ENCODE results near the gene SSRP1.
"Not testable (repeated sequence)": the region's sequence is repeated elsewhere in the genome, so short reads cannot be mapped to it uniquely, and the experiment has no call there.

Gene SSRP1

DNA sequence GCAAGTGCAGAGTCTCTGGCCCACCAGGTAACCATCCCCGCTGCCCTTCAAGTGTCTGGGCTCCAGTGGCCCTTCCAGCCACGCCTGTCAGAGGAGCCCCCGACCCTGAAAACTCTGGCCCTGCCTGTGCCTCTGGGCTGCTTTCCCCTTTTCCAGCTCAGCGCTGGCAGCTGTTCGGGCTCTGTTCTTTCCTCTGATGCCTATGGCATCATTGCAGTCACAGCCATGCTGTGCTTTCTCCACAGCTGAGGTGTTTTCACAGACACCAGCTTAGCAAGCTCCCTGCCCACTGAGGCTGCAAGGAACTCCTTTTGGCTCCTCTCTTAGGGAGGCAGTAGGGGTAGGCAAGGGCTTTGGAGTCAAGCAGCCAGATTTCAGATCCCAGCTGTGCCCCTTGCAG, 23.7 kb upstream of the SSRP1 start:
- no peak for DNase-seq (ENCODE audit: low spot score)

DNA sequence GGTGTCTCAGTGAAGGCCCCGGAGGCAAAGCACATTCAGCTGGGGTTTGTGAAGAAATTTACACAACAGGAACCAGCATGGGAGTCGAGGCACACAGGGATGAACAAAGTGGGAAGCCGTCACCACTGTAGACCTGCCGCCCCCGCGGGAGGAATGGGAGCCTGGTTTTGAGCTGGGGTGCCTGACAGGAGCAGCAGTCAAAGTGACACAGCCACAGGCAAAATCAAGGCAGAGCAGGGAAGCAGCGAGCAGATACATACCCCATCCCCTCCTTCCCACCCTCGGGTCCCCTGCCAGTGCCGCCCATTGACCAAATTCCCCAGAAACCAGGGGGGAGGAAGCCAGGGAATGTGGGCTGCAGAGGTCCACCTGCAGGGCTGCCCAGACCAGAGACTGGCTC, 23.3 kb upstream of the SSRP1 start:
- no peak for DNase-seq (ENCODE audit: low spot score)

DNA sequence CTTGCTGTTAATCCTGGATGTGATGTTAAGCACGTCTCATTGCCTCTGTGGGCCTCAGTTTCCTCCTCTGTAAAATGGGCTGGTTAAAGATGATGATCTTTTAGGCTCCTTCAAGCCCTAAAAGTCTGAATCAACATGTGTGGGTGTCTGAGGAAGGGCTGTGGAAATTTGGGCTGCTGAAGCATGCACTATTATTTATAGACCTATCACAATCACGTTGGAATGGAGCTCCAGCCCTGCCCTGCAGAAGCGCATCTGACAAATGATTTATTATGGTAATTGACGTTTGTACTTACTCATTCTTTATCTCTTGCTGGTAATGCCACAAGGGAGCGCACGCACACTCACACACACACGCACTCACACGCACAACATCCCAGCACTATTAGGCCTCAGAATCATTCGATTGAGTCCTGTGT, 22.9 kb upstream of the SSRP1 start:
- DNase-seq (ENCODE audit: low spot score), result no peak

DNA sequence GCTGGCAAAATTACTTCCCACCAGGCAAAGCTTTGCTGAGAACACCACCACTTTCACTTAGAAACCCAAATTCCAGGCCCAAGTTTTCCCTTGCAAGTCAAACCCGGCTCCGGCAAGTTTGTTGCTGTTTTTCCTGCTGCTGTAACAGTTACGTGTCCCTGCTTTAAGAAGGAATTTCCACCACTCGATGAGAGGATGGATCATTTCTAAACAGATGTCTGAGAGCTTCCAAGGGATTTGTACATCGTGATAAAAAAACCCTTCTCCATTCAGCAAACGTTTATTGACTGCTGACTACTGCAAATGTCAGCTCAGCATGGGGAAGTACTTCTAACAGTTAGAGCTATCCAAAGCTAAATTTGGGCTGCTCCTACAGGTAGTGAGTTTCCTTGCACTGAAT, 22.2 kb upstream of the SSRP1 start:
- DNase-seq (ENCODE audit: low spot score), result peak; percentile 22

DNA sequence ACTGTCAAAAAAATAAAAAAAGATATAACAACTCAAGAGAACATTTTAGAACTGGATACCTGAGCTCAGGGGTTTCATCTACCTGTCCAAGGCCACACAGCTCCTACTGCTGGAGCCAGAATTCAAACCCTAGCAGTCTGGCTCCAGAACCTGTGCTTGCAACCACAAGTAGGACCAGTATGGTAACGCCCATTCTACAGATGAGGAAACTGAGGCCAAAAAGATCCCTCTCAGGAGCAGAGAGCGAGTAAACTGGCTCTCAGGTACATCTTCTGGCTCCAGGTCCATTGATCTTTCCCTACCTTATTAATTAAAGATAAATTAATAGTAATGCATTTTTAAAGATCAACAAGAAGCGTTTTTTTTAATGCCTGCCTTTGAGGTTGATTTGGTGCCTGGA, 21.6 kb upstream of the SSRP1 start:
- DNase-seq (ENCODE audit: low spot score), result no peak

DNA sequence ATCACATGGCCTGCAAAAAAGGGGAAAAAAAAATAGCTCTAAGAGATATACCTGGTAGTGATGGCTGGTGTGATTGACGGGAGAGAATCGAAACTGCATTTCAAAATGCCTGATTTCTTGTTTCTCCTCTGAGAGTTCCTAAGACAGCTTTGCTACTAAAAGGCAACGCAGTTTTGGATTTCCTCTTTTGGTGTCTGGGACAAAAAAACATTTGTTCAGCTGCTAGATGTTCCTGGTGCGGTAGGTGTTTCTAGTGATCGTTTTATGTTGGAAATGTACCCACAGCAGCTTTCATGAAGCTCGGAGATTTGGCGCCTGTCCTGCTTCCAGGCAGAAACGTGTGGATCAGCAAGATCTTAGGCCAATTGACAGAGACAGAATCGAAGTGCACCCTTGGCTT, 20.6 kb upstream of the SSRP1 start:
- no peak for DNase-seq (ENCODE audit: low spot score)

DNA sequence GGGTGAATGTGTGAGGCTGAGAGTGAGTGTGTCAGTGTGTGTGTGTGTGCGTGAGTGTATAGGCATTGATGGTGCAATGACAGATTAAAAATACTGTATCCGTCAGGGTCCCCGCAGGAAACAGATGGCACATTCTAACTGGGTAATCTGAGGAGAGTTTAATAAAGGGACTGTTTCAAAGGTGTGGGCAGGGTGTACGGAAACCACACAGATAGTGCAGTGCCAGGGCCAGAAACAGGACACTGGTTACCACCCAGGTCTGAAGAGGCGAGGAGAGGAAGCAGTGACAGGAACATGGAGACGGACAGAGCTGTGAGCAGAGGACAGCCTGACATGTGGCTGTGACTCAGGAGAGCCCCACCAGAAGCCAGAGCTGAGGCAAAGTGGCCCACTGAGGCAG, 19.0 kb upstream of the SSRP1 start:
- DNase-seq (ENCODE audit: low spot score), result no peak

DNA sequence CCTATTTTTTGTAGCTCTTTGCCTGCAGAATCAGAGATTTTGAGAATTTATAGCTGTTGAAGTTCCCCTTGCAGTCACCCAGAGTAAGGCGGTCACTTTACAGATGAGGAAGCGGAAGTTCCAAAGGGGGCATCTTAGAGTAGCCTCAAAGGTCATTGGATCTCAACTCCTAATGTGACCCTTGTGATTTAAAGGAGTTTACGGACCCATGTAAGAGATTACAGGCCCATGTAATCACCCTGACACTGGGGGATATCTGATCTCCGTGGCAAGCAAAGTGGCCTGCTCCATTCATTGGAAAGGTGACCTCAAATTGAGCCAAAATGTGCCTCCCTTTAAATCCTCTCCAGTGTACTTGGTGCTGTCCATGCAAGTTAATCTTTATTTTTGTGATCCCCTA, 18.2 kb upstream of the SSRP1 start:
- no peak for DNase-seq (ENCODE audit: low spot score)

DNA sequence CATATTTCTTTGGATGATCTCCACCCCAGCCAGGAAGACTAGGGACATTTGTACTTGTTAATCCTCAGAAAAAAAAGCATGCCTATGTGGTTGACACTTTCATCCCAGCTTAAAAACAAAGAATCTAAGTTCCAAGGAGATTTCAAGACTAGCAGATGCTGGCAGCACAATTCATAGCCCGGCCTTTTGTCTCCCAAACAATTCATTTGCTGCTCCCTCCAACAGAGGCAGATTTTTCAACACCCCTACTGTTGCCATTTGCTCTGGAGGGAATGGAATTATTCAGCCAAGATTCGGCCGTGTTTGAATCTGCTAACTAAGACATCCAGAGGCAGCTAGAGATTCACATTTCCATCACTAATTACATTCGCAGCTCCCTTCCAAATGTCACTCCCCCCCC, 17.8 kb upstream of the SSRP1 start:
- DNase-seq (ENCODE audit: low spot score), result no peak

DNA sequence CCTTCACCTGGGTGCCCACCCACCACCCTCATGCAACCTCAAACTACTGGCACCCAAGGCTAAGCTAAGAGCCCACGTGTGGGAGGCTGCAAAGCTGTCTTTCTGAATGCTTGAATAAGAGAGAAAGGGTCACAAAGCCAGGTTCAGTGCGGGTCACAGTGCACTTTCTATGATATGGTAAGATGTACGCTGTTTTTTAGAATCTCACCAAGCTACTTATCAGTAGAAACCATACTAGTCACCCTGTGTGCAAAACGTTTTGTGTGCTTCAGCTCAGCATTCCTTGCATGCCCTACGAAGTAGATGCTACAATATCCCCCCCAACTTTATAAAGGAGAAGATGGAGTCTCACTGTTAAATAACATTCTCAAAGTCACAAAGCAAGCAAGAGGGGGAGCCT, 17.3 kb upstream of the SSRP1 start:
- DNase-seq (ENCODE audit: low spot score), result no peak

DNA sequence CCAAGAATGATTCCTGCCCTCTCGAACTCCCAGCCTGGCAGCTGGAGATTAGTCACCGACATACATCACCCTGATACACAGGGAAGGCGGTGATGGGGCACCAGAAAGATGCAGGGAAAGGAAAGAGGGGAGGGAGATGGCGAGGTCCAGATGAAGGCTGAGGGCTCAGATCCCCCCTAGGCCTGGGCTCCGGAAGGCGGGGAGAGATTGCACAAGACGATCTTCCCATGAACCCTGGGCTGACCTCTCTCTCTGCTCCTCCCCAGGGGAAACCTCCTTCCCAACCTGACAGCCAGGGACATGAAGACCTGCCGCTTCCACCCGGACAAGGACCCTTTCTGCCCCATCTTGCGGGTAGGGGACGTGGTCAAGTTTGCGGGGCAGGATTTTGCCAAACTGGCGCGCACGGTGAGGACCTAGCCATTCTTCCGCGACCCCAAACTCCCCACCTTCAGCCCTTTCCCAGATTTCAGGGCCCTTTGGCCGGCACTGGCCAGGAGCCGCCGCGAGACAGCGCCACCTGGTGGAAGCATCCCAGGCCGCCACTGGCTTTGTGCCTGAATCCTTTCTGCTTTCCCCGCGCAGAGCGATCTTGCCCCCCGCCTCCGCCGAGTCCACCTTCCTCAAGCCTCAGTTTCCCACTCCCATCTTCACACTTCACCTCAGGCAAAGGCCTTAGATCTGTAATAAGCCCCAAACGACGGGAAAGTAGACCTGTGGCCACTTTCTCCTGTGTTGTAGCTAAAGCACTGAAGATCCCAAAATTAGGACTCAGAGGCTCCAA, 14.0 kb upstream of the SSRP1 start:
- DNase-seq (ENCODE audit: low spot score), result peak; percentile 74

DNA sequence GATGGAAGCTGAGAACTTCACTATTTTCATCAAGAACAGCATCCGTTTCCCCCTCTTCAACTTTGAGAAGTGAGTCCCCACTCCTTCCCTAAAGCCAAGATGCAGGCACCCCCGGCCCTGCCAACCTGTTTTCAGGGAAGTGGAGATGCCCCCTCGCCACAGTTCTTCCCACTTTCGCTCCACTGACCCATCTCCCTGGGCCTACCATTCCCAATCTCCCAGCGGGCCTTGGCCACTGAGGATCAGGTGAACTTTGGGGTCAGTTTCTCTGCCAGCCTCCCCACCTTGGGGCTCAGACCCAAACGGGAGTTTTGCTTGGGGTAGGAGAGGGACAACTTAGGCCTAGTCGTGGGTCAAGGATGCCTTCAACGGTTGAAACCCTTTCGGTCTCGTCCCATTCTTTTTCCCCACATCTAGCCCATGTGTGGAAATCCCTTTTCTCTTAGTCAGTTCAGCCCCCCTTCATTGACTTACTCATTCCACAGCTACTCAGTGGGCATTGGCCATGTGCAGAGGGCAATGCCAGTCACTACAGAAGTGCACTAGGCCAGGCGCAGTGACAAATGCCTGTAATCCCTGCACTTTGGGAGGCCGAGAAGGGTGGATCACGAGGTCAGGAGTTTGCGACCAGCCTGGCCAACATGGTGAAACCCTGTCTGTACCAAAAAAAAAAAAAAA, 13.1 kb upstream of the SSRP1 start:
- DNase-seq (ENCODE audit: low spot score), result no peak

DNA sequence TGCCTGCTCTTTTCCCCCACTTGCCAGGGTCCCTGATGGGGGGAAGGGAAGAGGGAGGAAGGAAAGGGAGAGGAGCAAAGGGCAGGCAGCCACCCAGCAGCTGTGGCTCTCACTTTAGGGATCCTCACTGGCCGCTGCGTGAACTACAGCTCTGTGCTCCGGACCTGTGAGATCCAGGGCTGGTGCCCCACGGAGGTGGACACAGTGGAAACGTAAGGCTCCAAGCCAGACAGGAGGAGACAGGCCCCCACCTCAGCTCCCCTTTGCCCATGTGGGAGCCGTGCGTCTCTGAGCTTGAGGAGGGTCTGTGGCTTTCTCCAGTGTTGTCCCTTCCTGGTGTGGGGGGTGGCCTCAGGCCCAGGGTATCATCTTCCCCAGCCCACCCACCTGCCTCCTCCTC, 12.4 kb upstream of the SSRP1 start:
- no peak for DNase-seq (ENCODE audit: low spot score)

DNA sequence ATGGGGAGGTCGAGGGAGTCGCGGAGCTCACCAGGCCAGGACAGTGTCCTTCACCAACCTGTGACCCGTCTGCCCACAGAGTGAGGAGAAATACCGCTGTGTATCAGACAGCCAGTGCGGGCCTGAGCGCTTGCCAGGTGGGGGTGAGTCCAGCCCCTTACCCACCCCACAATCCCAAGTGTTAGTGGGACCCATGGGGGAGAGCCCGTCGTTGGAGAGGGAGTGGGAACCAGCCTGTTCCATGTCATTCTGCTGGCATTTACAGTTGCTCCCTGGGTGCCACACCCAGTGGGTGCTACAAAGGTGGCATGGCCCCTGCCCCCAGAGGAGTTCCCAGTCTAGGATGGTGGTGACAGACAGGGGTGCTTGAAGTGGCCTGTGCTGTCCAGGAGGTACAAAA, 11.6 kb upstream of the SSRP1 start:
- no peak for DNase-seq (ENCODE audit: low spot score)

DNA sequence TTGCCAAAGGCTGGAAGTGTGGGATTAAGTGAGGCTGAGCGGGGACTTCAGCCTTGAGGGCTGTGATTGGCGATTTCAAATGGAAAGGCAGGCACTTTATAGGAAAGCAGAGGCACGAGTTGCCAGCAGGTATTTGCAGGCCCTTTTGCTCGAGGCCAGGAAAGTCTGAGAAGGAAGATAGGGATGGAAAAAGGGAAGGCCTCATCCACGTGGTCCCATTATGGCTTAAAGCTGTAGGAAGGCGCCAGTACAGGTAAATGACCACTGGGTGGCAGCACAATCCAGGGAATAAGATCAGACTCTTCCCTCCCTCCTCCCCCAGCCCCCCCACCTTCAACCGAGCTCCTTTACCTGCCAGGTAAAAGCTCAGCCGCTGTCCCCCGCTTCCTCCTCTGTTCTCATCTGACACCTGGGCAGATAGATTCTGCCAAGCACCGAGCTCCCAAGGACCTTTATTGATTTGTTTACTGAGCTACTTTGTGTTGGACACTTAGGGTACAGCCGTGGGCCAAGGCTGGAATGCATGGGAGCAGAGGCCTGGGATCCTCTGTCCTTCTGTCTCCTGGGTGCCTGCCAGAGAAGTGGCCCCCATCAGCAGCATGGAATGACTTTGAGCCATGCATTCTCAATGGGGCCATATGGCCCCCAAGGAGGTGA, 10.0 kb upstream of the SSRP1 start:
- DNase-seq (ENCODE audit: low spot score), result peak; percentile 77

DNA sequence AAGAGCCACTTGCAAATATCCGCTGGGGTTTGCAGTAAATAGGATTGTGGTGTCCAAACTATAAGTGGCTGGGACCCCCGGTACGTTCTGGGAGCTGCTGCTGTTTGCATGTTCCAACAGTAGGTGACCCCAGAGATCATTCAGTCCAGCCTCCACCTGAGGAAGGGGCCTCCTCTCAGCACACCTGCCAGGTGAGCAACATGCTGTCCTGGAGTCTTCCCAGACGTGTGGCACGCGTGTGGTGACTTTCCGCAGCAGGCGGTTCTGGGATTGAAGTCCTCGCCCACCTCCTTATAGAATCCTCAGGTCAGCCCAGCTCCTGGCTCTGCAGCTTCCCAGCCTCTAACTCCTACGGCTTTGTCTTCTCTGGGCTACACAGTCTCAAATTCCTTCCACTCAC, 9.1 kb upstream of the SSRP1 start:
- no peak for DNase-seq (ENCODE audit: low spot score)

DNA sequence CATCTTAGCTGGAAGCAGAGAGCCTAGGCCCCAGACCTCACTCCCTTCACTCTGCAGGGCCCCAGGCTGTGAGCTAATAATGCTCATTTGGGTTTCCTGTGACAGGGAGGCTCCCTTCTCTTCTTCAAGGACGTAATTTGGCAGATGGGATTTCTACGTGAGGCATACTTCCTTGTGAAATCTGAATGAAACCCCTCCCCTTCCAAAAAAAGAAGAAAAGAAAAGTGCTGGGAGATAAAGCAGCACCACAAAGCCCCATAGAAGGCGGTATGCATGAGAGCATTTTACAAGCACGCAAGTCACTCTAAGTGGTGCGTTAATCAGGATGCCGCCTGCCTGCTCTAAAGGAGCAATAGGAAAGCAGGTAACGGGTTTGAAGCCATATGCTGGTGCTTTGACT, 8.1 kb upstream of the SSRP1 start:
- DNase-seq (ENCODE audit: low spot score), result no peak

DNA sequence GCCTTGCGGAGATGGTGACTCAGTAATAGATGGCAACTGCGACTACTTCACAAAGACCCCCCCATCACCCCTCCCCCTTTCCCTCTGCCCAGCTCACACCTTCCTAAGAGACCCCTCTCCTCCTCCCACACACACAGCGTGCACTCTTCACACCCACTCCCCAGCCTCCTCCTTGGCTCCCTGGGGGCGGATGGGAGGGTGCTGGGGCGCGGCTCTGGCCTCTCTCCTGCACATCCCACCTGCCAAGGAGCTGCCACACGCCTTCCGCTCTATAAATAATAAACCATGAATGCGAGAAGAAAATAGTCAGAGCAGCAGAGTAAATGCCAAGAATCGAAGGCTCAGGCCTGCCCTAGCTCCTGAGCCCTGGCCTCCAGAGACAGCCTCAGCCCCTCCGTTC, 7.0 kb upstream of the SSRP1 start:
- DNase-seq (ENCODE audit: low spot score), result no peak

DNA sequence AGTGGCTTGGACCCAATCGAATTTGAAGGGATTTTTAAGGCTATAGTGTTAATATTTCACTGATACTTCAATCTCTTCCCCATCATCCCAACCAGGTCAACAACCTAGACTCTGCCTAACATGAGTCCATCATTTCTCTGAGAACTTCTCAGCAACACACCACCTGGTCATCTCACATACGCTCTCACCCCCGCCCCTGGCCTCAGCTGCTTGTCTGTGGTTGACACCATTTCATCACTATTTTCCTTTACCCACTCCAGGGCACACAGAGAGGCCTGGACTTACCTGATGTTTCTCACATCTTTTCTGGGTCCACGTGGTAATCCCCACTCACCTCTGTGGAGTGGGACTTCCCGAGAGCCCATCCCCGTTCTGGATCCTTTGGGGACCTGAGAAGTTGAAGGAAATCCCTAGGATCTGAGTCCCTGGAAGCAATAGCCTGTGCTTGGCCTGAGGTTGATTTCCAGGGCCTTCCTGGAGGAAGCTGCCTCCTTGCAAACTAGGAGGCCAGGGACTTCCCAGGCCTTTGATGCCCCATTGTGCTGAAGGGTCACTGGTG, 5.6 kb upstream of the SSRP1 start:
- no peak for DNase-seq (ENCODE audit: low spot score)

DNA sequence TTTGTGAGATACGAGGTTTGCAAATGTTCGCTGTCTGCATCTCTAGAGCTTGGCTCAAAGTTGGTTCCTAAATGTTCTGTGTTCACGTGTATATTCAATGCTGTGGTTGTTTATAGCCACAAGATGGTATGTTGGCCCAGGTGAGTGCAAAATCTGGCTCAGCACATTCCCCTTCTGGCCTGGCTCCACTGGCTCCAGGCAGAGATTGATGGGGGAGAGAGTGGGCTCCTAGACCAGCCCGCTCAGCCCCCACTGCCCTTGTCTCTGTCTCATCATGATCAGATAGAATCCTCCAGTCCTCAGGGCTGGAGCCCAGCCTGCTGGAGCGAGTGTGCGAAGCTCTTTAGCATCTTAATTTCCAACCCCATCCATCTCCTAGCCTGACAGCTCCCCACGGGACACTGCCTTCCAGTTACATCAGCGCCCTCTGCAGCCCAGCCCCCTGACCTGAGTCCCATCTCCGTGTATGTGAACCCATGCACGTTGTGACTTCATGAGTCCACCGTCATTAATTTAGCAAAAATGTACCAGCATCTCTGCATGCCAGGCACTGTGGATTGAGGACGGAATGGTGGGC, 4.4 kb upstream of the SSRP1 start:
- no peak for DNase-seq (ENCODE audit: low spot score)

DNA sequence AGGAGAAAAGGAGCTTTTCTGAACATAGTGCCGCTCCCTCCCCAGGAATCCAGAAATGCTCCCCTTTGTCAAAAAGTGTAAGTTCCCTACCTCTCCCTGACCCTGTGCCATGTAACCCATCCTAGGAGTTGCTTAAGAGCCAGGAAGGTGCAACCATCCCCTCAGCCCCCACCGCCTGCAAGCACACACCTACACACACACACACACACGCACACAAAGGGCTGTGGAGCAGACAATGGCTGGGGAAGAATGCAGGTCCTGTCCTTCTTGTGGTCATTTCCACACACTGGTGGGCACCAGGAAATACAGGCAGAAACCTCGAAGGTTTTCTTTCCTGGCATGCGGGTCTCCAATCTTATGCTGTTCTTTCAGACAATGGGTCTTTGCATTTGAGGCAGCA, 3.6 kb upstream of the SSRP1 start:
- no peak for DNase-seq (ENCODE audit: low spot score)

DNA sequence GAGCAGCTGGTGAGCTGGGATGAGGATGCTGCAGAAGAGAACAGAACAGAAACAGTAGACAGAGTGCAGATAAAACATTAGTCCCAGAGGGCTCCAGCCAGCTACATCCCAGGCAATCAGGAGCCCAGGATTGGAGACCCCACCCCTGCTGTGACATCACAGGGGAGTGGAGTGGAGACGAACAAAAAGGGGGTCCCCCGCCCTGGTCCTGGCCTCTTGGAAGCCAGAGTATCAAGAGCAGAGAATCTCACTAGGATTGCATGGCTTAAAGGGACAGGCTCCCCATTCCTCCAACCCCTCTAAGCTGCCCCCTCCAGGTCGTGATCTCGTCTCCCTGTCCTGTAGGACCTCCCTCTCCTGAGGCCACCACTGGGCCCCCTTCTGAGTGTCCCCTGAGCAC, 2.5 kb upstream of the SSRP1 start, which contains the start of gene P2RX3:
P2RX3 (plus strand) TSS at position 211 of the 400 bp plus-strand sequence. CDS start 199 bp downstream, outside the sequence.
- no peak for DNase-seq (ENCODE audit: low spot score)

DNA sequence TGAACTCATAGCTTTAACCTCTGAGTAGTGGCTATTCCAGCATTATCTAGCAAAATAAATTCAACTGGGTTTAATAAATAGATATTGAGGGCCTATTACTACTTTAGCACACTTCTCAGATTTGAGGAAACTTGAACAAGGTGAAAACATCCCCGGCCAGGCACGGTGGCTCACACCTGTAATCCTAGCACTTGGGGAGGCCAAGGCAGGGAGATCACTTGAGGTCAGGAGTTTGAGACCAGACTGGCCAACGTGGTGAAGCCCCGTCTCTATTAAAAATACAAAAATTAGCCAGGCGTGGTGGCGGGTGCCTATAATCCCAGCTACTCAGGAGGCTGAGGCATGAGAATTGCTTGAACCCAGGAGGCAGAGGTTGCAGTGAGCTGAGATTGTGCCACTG, 1.2 kb upstream of the SSRP1 start:
- not testable (repeated sequence) for DNase-seq (ENCODE audit: low spot score)

Data from AG08396 (cell line).